ENCODE measurements around the gene SACS.

The SACS gene

DNA sequence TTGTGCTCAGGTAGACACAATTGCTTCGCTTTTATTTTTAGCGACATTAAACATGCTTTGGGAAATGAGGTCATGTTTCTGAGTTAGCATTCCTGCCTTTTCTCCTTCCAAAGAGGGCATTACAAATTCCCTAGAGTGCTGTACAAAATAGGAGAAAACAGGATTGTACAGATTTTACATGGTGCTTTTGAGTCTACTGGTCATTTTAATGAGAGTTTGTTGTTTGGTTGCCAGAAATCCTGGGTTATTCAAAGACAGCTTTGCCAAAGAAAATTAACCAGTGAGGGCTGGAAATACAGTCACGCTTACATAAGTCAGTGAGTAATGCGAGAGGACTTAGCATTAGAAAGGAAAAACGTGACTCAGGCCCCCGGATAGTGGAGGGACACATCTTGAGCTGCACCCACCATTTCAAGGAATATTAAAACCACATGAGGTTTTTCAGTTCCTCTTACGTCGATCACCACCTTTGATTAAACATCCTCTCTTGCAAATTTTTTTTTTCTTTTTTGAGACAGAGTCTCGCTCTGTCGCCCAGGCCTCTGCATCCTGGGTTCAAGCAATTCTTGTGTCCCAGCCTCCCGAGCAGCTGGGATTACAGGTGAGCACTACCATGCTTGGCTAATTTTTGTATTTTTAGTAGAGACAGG is 55.4 kb downstream of the SACS start:
- Histone ChIP-seq H3K4me1 (ENCODE audit: control insufficient read depth in 1 of 2, insufficient read depth in 1 of 2, low read depth in 1 of 2, low read length in 1 of 2) (peaks cover 16 to 26% of the 10 kb centered on the region in 2 experiments), H3K9me3 (no peaks in the 10 kb centered on the region), H3K27me3 (no peaks in the 10 kb centered on the region), H3K27ac (no peak overlapping the region), H3K36me3 (no peaks in the 10 kb centered on the region), H3K4me3 (ENCODE audit: low read depth in 1 of 2, low read length in 1 of 2) (no peak overlapping the region)
- no peak for TF ChIP-seq CTCF (IDR thresholded peaks at IDR 0.05)

DNA sequence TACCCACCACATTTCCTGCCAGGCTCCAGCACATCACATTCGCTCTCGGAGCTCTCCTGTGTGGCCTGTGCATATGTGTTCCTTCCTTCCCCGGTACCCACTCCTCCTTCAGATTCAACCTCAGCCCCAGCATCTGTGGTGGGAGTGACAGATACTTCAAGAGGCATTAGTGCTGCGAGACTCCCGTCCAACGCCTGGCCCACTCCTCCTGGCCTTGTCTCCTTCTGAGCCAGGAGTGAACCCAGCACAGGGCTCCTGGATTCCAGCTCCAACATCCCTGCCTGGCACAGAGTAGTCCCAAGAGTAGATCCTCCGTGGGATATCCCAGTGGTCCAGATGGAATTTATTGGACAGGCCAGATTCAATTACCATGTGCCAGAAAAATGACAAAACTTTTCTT is 55.9 kb downstream of the SACS start:
- Histone ChIP-seq H3K4me1 (ENCODE audit: control insufficient read depth in 1 of 2, insufficient read depth in 1 of 2, low read depth in 1 of 2, low read length in 1 of 2) (peaks cover 16 to 26% of the 10 kb centered on the region in 2 experiments), H3K9me3 (no peaks in the 10 kb centered on the region), H3K36me3 (no peaks in the 10 kb centered on the region), H3K27me3 (no peaks in the 10 kb centered on the region), H3K27ac (no peak overlapping the region), H3K4me3 (ENCODE audit: low read depth in 1 of 2, low read length in 1 of 2) (no peak overlapping the region)
- TF ChIP-seq CTCF (IDR thresholded peaks at IDR 0.05), result no peak

DNA sequence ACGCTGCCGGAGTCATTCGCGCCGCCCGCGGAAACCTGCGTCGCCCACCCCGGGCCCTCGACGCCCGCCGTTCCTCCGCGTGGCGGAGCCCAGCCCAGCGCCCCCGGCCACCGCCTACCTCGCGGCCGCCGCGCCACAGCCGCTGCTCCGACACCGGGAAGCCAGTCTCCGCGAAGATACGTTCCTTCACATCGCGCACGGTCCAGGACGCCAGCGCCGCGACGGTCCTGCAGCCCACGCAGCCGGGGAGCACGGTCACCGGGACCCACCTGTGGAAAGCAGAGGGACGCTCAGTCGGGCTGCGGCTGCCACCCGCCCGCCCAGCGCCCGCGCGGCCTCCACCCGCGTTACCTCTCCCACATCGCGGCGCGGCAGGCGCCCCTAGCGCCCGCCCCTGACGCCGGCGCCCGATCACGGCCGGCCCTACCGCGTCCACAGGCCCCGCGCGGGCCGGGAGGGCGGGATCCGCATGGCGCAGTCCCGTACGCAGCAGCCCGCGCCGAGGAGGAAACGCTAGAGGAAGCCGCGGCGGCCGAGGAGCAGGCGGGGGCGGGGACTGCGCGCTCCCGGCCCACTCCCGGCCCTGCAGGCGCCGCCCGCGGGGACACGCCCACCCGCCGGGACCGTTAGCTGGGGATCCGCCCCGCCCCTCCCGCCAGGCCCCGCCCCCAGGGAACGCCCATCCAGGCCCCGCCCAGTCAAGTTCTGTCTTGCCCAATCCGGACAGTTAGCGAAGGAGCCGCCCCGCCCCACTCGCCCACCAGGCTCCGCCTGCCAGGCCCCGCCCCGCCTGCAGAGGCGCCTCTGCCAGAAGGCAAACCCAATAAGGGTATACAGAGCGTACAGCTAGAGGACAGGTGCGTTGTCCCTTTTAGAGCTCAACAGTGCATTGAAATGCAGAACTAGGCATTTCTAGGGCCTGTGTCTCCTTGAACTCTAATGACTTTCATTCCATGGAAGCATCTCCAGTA is 58.2 kb downstream of the SACS start:
- Histone ChIP-seq H3K4me1 (ENCODE audit: control insufficient read depth in 1 of 2, insufficient read depth in 1 of 2, low read depth in 1 of 2, low read length in 1 of 2) (peaks cover 12 to 22% of the 10 kb centered on the region in 2 experiments), H3K36me3 (no peaks in the 10 kb centered on the region), H3K9me3 (no peaks in the 10 kb centered on the region), H3K27ac (peak overlapping the region; percentile 58), H3K27me3 (no peaks in the 10 kb centered on the region), H3K4me3 (ENCODE audit: low read depth in 1 of 2, low read length in 1 of 2) (peak overlapping the region; percentile 68 to 73)
- TF ChIP-seq CTCF (IDR thresholded peaks at IDR 0.05), result peak; percentile 48

GRCh38 chr13:23372264-23372906 is 61.1 kb downstream of the SACS start:
- H3K9me3 ChIP-seq, result no peaks in the 10 kb centered on the region
- TF ChIP-seq CTCF (IDR thresholded peaks at IDR 0.05), result no peak
- no peak overlapping the region for H3K27ac ChIP-seq
- H3K4me3 ChIP-seq (ENCODE audit: low read depth in 1 of 2, low read length in 1 of 2), result no peak overlapping the region
- H3K4me1 ChIP-seq (ENCODE audit: control insufficient read depth in 1 of 2, insufficient read depth in 1 of 2, low read depth in 1 of 2, low read length in 1 of 2), result peaks cover 5 to 13% of the 10 kb centered on the region in 2 experiments
- H3K36me3 ChIP-seq, result peaks cover 8% of the 10 kb centered on the region
- H3K27me3 ChIP-seq, result no peaks in the 10 kb centered on the region

DNA sequence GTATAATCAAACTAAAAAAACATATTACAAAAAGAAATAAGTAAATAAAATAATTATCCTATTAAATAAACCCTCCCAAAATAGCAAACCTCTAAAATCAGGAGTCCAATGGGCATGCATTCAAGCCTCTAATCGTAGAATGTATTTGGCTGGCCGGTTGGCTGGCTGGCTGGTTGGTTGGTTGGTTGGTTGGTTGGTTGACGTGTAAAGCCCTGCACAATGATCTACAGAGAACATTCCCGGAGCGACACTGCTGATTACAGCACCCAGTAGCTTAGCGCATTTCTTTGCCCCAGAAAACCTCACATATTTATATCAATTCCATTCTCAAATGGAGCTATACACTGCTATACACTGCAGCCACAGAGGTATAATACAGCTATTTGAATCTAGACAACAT is 65.6 kb downstream of the SACS start:
- no peaks in the 10 kb centered on the region for H3K27me3 ChIP-seq
- H3K27ac ChIP-seq, result no peak overlapping the region
- TF ChIP-seq CTCF (IDR thresholded peaks at IDR 0.05), result no peak
- no peak overlapping the region for H3K4me3 ChIP-seq (ENCODE audit: low read depth in 1 of 2, low read length in 1 of 2)
- H3K9me3 ChIP-seq, result no peaks in the 10 kb centered on the region
- H3K4me1 ChIP-seq (ENCODE audit: control insufficient read depth in 1 of 2, insufficient read depth in 1 of 2, low read depth in 1 of 2, low read length in 1 of 2), result no peaks in the 10 kb centered on the region
- peaks cover 40% of the 10 kb centered on the region for H3K36me3 ChIP-seq

All from neutrophil (primary cell).